MCF 10A (cell line): ENCODE measurements around the gene ALMS1. TPM values are rescaled to one million over a fixed set of nuclear protein-coding genes. Genes with fewer than 3 reads are reported as not detected.
"Not testable (repeated sequence)": the region's sequence is repeated elsewhere in the genome, so short reads cannot be mapped to it uniquely, and the experiment has no call there.

Experiments used
- BruUV-seq: library from RNA; stranded (reverse); fragments of 400-500 nt; replicated peaks from 2 replicates; lab custom pipeline; 2021; lab: Mats Ljungman, UMichigan
- CTCF ChIA-PET: fragments of 300-600 bp; sonication (Branson Sonifier 250); formaldehyde crosslinking; extraction: SDS; loops from one replicate; lab custom pipeline; 2021; ENCODE audit warnings: antibody characterized with exemption, inconsistent platforms; lab: Yijun Ruan, JAX
- POLR2A ChIA-PET: fragments of 300-600, 350-650 bp; sonication (Branson Sonifier 250); formaldehyde crosslinking; extraction: SDS; loops from one replicate; lab custom pipeline; 2020; ENCODE audit warnings: antibody characterized with exemption, inconsistent platforms; lab: Yijun Ruan, JAX
- DNase-seq: peaks from one replicate; pipeline ENCODE4 v3.0.0-alpha.2; 2018; ENCODE audit not compliant: unreplicated experiment
- H3K27ac Mint-ChIP-seq: one replicate; pipeline ENCODE4 v1.8.0; 2022; ENCODE audit warnings: mild to moderate bottlenecking, low read depth, mixed read lengths; ENCODE audit not compliant: unreplicated experiment
- H3K27me3 Mint-ChIP-seq: one replicate; pipeline ENCODE4 v1.8.0; 2022; ENCODE audit warnings: mixed read lengths; ENCODE audit not compliant: insufficient read depth, unreplicated experiment
- H3K36me3 Mint-ChIP-seq: one replicate; pipeline ENCODE4 v1.8.0; 2022; ENCODE audit warnings: mild to moderate bottlenecking, moderate library complexity, mixed read lengths; ENCODE audit not compliant: insufficient read depth, unreplicated experiment
- H3K4me1 Mint-ChIP-seq: one replicate; pipeline ENCODE4 v1.8.0; 2022; ENCODE audit warnings: mixed read lengths; ENCODE audit not compliant: insufficient read depth, unreplicated experiment
- H3K4me3 Mint-ChIP-seq: one replicate; pipeline ENCODE4 v1.8.0; 2022; ENCODE audit warnings: mild to moderate bottlenecking, moderate library complexity, mixed read lengths; ENCODE audit not compliant: unreplicated experiment
- H3K9me3 Mint-ChIP-seq: one replicate; pipeline ENCODE4 v1.8.0; 2022; ENCODE audit warnings: mixed read lengths; ENCODE audit not compliant: unreplicated experiment
- CTCF ChIP-seq: fragments of 200-600 bp; IDR thresholded peaks from one replicate; pipeline ENCODE4 v1.8.0; 2022; ENCODE audit warnings: antibody characterized with exemption, mild to moderate bottlenecking; ENCODE audit not compliant: unreplicated experiment
- intact Hi-C: fragments of 100-400 bp; cut with micrococcal nuclease; formaldehyde crosslinking; loops from 2 replicates; pipeline ENCODE4 v1.14.1; 2022
- total RNA-seq: library from RNA; stranded (reverse); gene quantifications from 2 replicates; pipeline ENCODE4 v1.2.3, GENCODE V29; 2022

ALMS1 gene
- total RNA-seq, 1 experiment from 2014 or later: 8.3 TPM

GRCh38 chr2:73516033-73516432 is 130.4 kb downstream of the ALMS1 start:
- peaks cover 9% of the 10 kb centered on the region for H3K36me3 Mint-ChIP-seq
- no TSS peak for BruUV-seq

GRCh38 chr2:73528688-73529087 is 143.1 kb downstream of the ALMS1 start:
- no peak overlapping the region for H3K4me3 Mint-ChIP-seq
- H3K4me1 Mint-ChIP-seq: no peaks in the 10 kb centered on the region
- H3K9me3 Mint-ChIP-seq: peaks cover 26% of the 10 kb centered on the region
- BruUV-seq: no TSS peak
- ChIA-PET POLR2A (no interaction called here), CTCF (no interaction called here)
- TF ChIP-seq CTCF: no peak
- intact Hi-C loops: no loop called here
- H3K36me3 Mint-ChIP-seq: peaks cover 19% of the 10 kb centered on the region
- H3K27ac Mint-ChIP-seq: no peak overlapping the region
- DNase-seq: no peak
- H3K27me3 Mint-ChIP-seq: no peaks in the 10 kb centered on the region

More at GRCh38 chr2:73516033-73516432, 130.4 kb downstream of the ALMS1 start:
- TF ChIP-seq CTCF: no peak
- Mint-ChIP-seq H3K27me3 (no peaks in the 10 kb centered on the region), H3K9me3 (peaks cover 29% of the 10 kb centered on the region), H3K4me3 (no peak overlapping the region), H3K4me1 (peaks cover 7% of the 10 kb centered on the region), H3K27ac (no peak overlapping the region)
- DNase-seq: no peak
- ChIA-PET POLR2A (no interaction called here), CTCF (no interaction called here)
- intact Hi-C loops: no loop called here

- DNase-seq, intact Hi-C loops, H3K27me3 Mint-ChIP-seq, H3K4me1 Mint-ChIP-seq, CTCF ChIA-PET, BruUV-seq, H3K4me3 Mint-ChIP-seq, H3K27ac Mint-ChIP-seq: not testable (repeated sequence)
- Mint-ChIP-seq H3K9me3 (peaks cover 26% of the 10 kb centered on the region), H3K36me3 (peaks cover 19% of the 10 kb centered on the region)
- POLR2A ChIA-PET: interaction anchor here (1.1 to 1.5 kb wide), 2 partner anchors 11 to 36 kb away, joined by 3 read pairs; no protein-coding TSS in a partner anchor
These were observed 145.1 kb downstream of the ALMS1 start for GRCh38 chr2:73530773-73531172.

GRCh38 chr2:73532381-73532780 is 146.7 kb downstream of the ALMS1 start:
- POLR2A ChIA-PET: no interaction called here
- Mint-ChIP-seq H3K4me3 (no peak overlapping the region), H3K36me3 (peaks cover 17% of the 10 kb centered on the region), H3K27me3 (no peaks in the 10 kb centered on the region), H3K27ac (no peak overlapping the region), H3K9me3 (peaks cover 15% of the 10 kb centered on the region), H3K4me1 (no peaks in the 10 kb centered on the region)
- intact Hi-C loops: no loop called here
- CTCF ChIA-PET: no interaction called here
- DNase-seq: no peak
- TF ChIP-seq CTCF: no peak
- BruUV-seq: no TSS peak
